K562 (cell line): ENCODE results near the gene ATP23. TPM values are rescaled to one million over a fixed set of nuclear protein-coding genes. Genes with fewer than 3 reads are reported as not detected.
A peak's percentile ranks its signal among the peaks of the same experiment; 100 is the strongest.

Experiments
- BRD4 ChIP-seq: fragments of 200-600 bp; sonication (generic); IDR thresholded peaks from 2 replicates; pipeline ENCODE4 v1.6.1; 2017; ENCODE audit warnings: inconsistent platforms
- CCNT2 ChIP-seq: IDR thresholded peaks from 2 replicates; pipeline ENCODE4 v1.6.1; 2011; ENCODE audit warnings: borderline replicate concordance, low read depth, mild to moderate bottlenecking, moderate library complexity, mixed read lengths, low read length; ENCODE audit not compliant: insufficient read length; ENCODE audit errors: extremely low read depth
- HDAC2 ChIP-seq: fragments of 450-650 bp; IDR thresholded peaks from 2 replicates; pipeline ENCODE4 v1.6.1; 2016; ENCODE audit warnings: mild to moderate bottlenecking
- NFE2L1 ChIP-seq: fragments of 450-650 bp; IDR thresholded peaks from 2 replicates; pipeline ENCODE4 v1.6.1; 2016; ENCODE audit warnings: missing genetic modification characterization, low read depth, mild to moderate bottlenecking, missing compliant biosample characterization, moderate library complexity, borderline replicate concordance
- NFIC ChIP-seq: fragments of 450-650 bp; IDR thresholded peaks from 2 replicates; pipeline ENCODE4 v1.6.1; 2017; ENCODE audit warnings: mild to moderate bottlenecking, inconsistent platforms
- TCF7 ChIP-seq: sonication (generic); IDR thresholded peaks from 2 replicates; pipeline ENCODE4 v1.6.1; 2016; ENCODE audit warnings: antibody characterized with exemption, borderline replicate concordance
- TOE1 ChIP-seq, 2 experiments: fragments of 450-650 bp in 1 of 2; sonication (generic) in 1 of 2; formaldehyde crosslinking in 1 of 2; IDR thresholded peaks; 2 replicates each; pipeline versions ENCODE4 v1.7.1 to v1.8.0; 2016 to 2022; ENCODE audit warnings: borderline replicate concordance in 2 of 2, mild to moderate bottlenecking in 2 of 2, antibody characterized with exemption in 1 of 2, inconsistent platforms in 1 of 2, low read depth in 1 of 2, missing genetic modification reagents in 1 of 2, moderate library complexity in 1 of 2
- ZFP36 ChIP-seq: fragments of 150-350 bp; IDR thresholded peaks from 2 replicates; pipeline ENCODE4 v1.6.1; 2018; ENCODE audit warnings: low read length, low read depth; ENCODE audit not compliant: partially characterized antibody
- polyA plus RNA-seq, 8 experiments: library from polyadenylated mRNA; depleted of rRNA in 4 of 8; stranded (reverse) in 5 of 8; unstranded in 3 of 8; fragments of >200 nt; fragmentation: Nextera tagmentation in 2 of 8; fragmentation: Illumina TruSeq in 1 of 8; extraction: Ambion mirVana in 2 of 8; extraction: Trizol in 1 of 8; gene quantifications; 2 replicates each; pipeline versions ENCODE4 v1.2.1 to v1.2.3, GENCODE V29; 2011 to 2014; ENCODE audit warnings: inconsistent platforms in 1 of 8, missing spikeins in 1 of 8
- total RNA-seq, 7 experiments: library from RNA; depleted of rRNA in 6 of 7; stranded (reverse); fragments of >200 nt in 6 of 7; fragmentation: Illumina TruSeq in 2 of 7; extraction: Trizol in 2 of 7; gene quantifications; 2 replicates each; pipeline versions ENCODE4 v1.2.1 to v1.2.3, GENCODE V29; 2011 to 2021; ENCODE audit warnings: low replicate concordance in 1 of 7
- TF ChIP-seq, protein P1 (sequence below): fragments of 450-650 bp; IDR thresholded peaks from 2 replicates; pipeline ENCODE4 v1.7.1; 2018; ENCODE audit warnings: mild to moderate bottlenecking, low read depth; ENCODE audit not compliant: partially characterized antibody
- TF ChIP-seq, protein P2 (sequence below): sonication (generic); formaldehyde crosslinking; IDR thresholded peaks from 2 replicates; pipeline ENCODE4 v1.8.0; 2022; ENCODE audit warnings: mild to moderate bottlenecking, missing genetic modification reagents
- TF ChIP-seq, protein P3 (sequence below), 2 experiments: fragments of 450-650 bp; formaldehyde crosslinking in 1 of 2; IDR thresholded peaks; 2 replicates each; pipeline versions ENCODE4 v1.4.0 to v1.6.1; 2014 to 2020; ENCODE audit warnings: mild to moderate bottlenecking in 2 of 2, borderline replicate concordance in 1 of 2, low read depth in 1 of 2
- TF ChIP-seq, protein P4 (sequence below): fragments of 450-650 bp; formaldehyde crosslinking; IDR thresholded peaks from 2 replicates; pipeline ENCODE4 v1.4.0; 2020; ENCODE audit warnings: mild to moderate bottlenecking, moderate library complexity

The ATP23 gene
- total and polyA plus RNA-seq, 9 of the 15 experiments (the other 6 are each of a cell fraction or from before 2014, with no cell fraction given), result 8.3 to 53.7 (median 28.5) TPM

DNA sequence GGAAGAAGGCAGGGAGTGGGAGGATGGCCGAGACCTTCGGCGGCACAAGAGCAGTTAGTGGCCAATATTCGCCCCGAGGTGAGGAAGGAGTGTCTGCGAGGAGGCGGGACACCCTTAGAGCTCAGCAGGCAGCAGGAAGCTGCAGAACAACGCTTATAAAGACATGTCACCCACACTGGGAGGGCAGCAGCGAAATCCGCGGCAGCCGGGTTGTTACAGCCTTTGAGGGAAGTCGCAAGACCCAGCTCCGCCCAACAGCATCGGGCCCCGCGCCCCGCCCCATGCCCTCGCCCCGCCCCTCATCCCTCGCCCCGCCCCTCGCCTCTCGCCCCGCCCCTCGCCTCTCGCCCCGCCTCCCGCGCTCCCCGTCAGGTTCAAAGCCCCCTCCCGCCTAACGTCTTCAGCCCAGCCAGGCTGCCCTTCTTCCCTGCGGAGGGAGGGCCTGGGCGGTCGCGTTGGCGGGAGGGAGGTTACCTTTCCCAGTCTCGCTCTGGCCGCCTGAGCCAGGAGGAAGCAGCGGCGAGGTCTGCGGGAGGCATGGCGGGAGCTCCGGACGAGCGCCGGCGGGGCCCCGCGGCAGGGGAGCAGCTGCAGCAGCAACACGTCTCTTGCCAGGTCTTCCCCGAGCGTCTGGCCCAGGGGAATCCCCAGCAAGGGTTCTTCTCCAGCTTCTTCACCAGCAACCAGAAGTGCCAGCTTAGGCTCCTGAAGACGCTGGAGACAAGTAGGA lies at the start of gene ATP23 (continued):
- TF ChIP-seq, protein P1, sequence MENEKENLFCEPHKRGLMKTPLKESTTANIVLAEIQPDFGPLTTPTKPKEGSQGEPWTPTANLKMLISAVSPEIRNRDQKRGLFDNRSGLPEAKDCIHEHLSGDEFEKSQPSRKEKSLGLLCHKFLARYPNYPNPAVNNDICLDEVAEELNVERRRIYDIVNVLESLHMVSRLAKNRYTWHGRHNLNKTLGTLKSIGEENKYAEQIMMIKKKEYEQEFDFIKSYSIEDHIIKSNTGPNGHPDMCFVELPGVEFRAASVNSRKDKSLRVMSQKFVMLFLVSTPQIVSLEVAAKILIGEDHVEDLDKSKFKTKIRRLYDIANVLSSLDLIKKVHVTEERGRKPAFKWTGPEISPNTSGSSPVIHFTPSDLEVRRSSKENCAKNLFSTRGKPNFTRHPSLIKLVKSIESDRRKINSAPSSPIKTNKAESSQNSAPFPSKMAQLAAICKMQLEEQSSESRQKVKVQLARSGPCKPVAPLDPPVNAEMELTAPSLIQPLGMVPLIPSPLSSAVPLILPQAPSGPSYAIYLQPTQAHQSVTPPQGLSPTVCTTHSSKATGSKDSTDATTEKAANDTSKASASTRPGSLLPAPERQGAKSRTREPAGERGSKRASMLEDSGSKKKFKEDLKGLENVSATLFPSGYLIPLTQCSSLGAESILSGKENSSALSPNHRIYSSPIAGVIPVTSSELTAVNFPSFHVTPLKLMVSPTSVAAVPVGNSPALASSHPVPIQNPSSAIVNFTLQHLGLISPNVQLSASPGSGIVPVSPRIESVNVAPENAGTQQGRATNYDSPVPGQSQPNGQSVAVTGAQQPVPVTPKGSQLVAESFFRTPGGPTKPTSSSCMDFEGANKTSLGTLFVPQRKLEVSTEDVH, result no peak
- TF ChIP-seq, protein P2, sequence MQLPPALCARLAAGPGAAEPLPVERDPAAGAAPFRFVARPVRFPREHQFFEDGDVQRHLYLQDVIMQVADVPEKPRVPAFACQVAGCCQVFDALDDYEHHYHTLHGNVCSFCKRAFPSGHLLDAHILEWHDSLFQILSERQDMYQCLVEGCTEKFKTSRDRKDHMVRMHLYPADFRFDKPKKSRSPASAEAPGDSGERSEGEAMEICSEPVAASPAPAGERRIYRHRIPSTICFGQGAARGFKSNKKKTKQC, result peak; percentile 64
- TF ChIP-seq BRD4, result no peak
- TF ChIP-seq, protein P3, sequence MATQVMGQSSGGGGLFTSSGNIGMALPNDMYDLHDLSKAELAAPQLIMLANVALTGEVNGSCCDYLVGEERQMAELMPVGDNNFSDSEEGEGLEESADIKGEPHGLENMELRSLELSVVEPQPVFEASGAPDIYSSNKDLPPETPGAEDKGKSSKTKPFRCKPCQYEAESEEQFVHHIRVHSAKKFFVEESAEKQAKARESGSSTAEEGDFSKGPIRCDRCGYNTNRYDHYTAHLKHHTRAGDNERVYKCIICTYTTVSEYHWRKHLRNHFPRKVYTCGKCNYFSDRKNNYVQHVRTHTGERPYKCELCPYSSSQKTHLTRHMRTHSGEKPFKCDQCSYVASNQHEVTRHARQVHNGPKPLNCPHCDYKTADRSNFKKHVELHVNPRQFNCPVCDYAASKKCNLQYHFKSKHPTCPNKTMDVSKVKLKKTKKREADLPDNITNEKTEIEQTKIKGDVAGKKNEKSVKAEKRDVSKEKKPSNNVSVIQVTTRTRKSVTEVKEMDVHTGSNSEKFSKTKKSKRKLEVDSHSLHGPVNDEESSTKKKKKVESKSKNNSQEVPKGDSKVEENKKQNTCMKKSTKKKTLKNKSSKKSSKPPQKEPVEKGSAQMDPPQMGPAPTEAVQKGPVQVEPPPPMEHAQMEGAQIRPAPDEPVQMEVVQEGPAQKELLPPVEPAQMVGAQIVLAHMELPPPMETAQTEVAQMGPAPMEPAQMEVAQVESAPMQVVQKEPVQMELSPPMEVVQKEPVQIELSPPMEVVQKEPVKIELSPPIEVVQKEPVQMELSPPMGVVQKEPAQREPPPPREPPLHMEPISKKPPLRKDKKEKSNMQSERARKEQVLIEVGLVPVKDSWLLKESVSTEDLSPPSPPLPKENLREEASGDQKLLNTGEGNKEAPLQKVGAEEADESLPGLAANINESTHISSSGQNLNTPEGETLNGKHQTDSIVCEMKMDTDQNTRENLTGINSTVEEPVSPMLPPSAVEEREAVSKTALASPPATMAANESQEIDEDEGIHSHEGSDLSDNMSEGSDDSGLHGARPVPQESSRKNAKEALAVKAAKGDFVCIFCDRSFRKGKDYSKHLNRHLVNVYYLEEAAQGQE (IDR thresholded peaks at IDR 0.05; ENCODE audit: borderline replicate concordance), result no peak; the same call in 1 of the 2 replicates
- TF ChIP-seq, protein P3 (CRISPR knock-in tag; IDR thresholded peaks at IDR 0.05; ENCODE audit: low read depth), result 0 out of 2 replicates have a peak, but pooled peaks have one; percentile 51
- TF ChIP-seq NFE2L1 (tag), result no peak
- no peak for TF ChIP-seq TCF7
- peak; percentile 22; the same call in 1 of the 2 replicates for TF ChIP-seq TOE1 (IDR thresholded peaks at IDR 0.05; ENCODE audit: borderline replicate concordance)
- 0 out of 2 replicates have a peak, but pooled peaks have one; percentile 39 for TF ChIP-seq TOE1 (CRISPR knock-in tag; IDR thresholded peaks at IDR 0.05; ENCODE audit: borderline replicate concordance, low read depth)
- peak; percentile 39 for TF ChIP-seq NFIC
- no peak for TF ChIP-seq CCNT2
- TF ChIP-seq, protein P4, sequence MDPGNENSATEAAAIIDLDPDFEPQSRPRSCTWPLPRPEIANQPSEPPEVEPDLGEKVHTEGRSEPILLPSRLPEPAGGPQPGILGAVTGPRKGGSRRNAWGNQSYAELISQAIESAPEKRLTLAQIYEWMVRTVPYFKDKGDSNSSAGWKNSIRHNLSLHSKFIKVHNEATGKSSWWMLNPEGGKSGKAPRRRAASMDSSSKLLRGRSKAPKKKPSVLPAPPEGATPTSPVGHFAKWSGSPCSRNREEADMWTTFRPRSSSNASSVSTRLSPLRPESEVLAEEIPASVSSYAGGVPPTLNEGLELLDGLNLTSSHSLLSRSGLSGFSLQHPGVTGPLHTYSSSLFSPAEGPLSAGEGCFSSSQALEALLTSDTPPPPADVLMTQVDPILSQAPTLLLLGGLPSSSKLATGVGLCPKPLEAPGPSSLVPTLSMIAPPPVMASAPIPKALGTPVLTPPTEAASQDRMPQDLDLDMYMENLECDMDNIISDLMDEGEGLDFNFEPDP (CRISPR knock-in tag), result no peak
- peak; percentile 3 for TF ChIP-seq ZFP36
- TF ChIP-seq HDAC2, result peak; percentile 16; the same call in 1 of the 2 replicates
